GM18867 (cell line): ENCODE results near the gene SUCLG2.

ENCODE experiments used
- ATAC-seq: cut with Tn5 transposase; IDR thresholded peaks from one replicate; pipeline ENCODE4 v1.9.1; 2021; ENCODE audit warnings: mild to moderate bottlenecking, moderate library complexity; ENCODE audit not compliant: unreplicated experiment

Gene SUCLG2

DNA sequence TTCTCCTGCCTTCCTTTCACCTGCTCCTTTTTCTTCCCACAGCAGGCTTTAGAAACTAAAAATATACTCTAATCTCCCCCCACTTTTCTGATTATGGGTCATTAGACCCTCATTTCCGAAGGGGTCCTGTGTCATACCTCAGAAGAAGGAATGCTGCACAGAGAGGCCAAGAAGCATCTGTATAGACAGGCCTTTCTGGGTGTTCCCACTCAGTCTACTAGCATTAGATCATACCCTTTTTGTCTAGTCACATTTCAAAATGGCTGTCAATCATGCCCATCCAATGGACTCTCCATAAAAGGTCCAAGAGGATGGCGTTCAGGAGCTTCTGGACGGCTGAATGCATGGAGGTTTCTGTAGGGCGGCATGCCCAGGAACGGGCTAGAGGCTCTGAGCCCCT lies 192.2 kb downstream of the SUCLG2 start:
- no peak for ATAC-seq

DNA sequence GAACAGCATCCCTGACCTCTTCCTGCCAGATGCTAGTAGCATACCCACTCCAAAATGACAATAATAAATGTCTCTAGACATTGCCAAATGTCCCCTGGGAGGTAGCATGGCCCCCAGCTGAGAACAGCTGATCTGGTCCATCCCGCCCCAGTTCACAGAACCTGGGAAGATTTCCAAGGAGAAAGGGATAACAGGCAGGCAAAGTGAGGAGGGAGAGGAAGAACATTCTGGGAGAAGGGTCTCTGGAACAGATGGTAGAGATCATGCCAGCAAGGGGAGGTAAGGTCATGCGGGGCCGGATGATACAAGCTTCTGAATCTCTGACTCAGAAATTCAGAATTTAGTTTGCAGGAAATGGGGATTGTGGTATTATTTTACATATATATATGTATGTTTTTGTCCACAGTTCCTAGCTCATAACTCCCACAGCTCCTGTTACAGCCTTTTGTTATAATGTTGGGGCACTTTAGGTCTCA lies 192.7 kb downstream of the SUCLG2 start:
- no peak for ATAC-seq

DNA sequence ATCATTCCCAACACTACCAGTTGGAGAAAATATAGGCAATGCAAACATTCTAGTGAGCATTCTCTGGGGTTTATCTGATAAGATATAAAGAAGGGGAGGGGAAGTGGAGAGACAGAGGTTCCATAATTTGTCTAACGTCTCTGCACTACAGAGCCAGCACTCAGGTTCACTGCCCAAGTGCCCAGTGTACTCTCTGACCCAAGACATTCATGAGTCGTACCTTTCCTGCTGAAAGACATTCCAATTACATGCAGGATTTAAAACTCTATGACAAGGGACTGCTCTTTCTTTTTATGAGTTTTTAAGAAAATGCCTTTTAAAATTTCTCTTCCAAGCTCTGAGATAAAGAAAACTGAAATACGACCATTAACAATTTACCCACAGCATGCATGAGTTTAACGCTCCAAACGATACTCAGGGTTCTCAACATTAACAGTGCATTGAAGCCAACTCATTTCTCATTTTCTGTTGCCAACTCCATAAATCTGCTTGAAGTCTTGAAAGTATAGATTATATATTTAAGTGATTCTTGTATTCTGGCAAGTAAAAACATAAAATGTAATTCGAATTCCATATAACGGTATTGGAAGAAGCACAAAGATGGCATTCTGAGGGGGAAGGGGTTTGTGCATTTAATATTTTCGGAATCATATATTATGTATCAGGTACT lies 193.4 kb downstream of the SUCLG2 start:
- ATAC-seq, result no peak

DNA sequence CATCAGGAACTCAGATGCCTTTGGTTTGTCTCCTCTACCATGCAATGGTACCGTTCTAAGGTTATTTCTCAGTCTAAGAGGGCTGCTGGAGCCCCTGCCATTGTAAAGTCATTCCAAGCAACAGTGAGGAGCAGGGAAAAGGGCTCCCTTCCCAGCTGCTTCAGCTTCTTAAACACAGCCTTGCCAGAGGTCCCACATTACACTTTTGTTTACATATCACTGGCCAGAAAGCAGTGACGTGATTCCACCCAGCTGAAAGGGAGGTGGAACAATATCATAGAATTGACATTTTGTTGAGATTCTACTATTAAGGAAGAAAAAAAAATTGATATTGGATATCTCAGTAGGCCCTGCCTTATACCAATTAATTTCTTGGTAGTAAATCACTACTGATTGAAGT lies 194.6 kb downstream of the SUCLG2 start:
- no peak for ATAC-seq

DNA sequence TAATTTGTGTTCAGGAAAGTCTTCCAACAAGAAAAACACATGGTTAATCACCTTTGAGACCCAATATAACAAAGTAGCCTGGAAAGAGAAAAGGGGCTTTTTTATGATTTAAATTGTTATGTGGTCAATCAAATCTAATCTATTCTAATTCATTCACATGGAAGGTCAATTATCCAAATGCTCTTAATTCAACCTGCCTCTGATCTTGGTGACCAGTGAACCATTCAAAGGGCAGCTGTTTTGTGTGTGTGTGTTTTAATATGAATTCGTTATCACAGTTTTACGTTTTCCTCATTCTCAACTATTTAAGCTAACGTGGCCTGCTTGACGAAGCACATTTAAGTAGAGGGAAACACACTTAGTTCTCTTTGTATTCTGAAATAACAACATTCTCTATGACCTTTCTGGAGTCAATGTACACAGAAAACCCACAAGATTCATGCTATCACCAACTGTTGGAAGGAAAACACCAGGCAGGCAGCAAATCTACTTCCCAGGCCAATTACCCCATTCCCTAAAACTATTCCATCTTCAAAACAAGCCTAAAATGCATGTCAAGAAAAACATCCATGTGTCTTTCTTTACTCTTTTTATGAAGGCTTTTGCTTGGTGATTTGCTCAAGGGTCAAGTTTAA lies 195.4 kb downstream of the SUCLG2 start:
- ATAC-seq, result no peak

DNA sequence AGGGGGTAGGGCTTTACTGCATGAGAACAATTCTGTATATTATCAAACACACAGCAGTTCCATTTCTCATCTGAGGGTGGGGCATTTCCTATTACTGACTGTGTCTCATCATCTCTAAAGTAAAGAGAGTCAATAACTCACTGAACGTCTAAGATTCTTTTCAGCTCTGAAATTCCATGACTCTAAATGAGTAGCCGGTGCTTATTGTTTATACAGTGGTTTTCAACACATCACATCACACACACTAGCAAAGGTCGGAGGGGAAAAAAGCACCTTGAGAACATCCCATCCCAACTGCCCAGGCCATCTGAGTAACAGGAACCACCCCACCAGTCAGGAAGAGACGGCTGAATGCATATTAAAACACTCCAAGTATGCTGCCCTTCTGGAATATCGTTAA lies 196.0 kb downstream of the SUCLG2 start:
- ATAC-seq, result no peak

DNA sequence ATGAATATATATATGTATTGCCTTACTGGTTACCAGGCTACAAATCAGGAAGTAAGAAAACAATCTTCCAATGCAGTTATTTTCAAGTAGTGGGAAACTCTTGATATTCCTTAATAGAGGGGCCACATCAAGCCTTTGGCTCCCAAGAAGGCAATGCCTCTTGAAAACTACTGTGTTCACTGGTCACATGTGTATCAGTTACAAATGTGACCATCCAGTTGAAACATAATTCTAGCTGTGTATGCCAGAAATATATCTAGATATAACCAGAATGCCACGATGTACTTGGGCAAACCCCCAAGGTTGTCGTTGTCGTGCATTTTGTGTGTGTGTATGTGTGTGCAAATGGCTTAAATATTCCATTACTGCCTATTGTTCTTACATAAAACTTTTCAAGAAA lies 200.8 kb downstream of the SUCLG2 start:
- no peak for ATAC-seq

DNA sequence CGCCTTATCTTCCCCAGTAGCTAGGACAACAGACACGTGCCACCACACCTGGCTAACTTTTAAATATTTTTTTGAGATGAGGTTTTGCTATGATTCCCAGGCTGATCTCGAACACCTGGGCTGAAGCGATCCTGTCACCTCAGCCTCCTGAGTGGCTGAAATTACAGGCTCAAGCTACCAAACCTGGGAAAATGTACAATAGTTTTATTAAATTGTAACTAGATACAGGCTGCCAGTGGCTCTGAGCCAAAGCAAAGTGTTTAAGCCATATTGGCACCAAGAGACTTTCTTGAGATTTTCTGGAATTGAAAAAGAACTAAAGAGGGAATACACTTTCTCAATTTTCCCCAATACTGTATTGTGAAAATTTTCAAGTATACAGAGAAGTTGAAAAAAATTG lies 204.3 kb downstream of the SUCLG2 start:
- no peak for ATAC-seq

DNA sequence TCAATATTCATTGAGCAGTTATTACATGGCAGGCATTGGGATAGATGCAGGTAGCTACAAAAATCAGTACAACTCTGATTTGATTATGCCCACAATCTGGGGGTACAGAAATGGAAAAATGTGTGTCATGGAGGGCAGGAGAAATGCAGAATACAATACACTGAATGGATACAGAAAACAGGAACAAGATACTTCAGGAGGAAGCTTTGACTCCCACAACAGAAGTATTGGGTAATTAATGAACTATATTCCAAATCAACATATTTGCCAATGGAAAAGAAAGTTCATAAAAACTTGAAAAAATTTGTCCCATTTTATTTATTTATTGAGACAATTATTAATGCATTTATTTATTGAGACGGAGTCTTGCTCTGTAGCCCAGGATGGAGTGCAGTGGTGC lies 207.0 kb downstream of the SUCLG2 start:
- ATAC-seq, result no peak

DNA sequence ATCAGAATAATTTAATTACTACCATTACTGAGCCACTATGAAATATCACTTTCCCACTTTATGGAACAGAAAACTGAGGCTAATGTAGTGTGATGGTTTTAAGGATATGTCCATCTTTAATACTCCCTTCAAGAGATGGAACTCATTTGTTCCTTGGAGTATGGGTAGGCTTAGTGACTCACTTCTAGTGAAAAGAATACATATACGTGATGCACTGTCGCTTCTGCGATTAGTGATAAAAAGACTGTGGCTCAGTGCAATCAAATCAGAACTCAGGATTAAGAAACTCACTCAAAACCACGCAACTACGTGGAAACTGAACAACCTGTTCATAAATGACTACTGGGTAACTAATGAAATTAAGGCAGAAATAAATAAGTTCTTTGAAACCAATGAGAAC lies 216.6 kb downstream of the SUCLG2 start:
- ATAC-seq, result no peak

DNA sequence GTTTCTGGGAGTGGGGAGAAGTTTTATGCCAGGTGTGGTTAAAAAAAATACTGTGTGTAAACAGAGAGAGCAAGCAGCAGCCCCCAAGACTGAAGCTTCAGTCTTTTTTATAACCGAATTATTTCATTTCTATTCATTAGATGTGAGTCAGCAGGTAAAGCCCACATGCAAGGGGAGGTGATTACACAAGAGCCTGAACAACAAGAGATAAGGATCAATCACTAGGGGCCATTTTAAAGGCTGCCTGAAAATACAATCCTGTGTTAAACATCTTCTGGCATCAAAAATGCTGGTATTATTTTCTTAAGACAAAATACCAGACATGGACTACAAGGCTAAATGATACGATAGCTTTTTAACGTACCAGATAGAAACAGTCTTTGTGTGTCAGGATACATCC lies 217.3 kb downstream of the SUCLG2 start:
- ATAC-seq, result no peak

DNA sequence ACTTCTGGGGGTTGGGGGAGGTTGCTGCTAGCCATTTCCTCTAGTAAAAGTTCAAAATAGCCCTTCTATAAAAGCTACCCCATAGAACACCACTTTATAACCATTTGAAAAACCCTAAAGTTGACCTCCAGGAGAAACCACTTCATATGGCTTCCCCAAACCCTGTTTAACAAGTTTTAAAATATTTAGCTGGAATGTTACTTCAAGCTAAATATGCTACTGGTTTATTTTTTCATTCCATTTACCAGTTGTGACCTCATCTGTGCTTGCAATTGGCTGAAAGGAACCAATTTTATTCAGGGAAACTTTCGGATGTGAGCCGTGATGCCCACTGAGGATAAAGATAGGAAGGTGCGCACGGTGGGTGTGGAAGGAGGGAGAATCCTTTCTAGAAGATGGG lies 221.3 kb downstream of the SUCLG2 start:
- ATAC-seq, result no peak

DNA sequence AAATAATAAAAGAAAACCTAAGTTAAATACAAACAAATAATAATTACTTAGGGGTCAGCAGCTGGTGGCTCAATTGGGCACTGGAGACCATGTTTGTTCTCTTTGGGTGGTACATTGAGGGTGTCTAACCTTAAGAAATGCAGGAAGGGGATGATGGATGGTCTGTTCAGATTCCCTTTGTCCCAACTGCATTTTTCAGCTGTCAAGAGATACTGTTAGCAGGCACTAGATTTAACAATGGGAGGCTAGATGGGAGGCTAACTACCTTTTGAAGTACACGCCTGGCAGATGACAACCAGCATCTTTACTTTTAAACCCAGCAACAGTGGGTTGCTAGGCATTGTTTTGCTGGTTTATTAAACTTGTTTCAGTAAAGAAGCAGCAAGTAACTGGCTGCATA lies 222.5 kb downstream of the SUCLG2 start:
- ATAC-seq, result no peak

DNA sequence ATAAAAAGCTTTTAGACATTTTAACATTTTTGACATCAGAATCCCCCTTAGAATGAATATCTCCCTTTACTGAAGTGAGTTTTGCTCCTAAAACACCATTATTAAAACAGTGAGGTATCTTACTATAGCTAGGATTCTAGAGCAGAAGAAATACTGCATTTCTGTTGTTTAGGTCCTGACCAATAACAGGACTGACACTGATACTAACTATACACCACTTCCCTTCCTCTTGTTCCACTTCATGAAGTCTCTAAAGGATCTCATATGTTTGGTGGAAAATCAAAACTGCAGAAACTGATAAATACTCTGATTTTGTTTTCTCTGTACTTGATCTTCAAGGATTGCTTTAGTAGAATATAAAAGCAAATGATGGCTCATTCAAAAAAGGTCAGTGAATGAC lies 230.7 kb downstream of the SUCLG2 start:
- ATAC-seq, result no peak

DNA sequence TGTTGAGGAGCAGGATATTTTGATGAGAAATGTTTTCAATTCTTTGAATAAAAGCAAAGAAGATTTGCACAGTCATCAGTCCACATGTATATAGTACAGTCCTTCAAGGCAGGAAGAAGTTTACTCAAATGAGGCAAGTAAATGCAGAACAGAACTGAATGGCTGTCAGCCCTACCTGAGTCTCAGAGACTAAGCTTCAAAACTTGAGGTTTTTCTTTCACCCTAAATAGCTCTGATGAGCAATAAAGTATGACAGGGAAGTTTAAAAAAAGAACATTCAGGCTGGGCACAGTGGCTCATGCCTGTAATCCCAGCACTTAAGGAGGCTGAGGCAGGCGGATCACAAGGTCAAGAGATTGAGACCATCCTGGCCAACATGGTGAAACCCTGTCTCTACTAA lies 232.5 kb downstream of the SUCLG2 start:
- no peak for ATAC-seq

DNA sequence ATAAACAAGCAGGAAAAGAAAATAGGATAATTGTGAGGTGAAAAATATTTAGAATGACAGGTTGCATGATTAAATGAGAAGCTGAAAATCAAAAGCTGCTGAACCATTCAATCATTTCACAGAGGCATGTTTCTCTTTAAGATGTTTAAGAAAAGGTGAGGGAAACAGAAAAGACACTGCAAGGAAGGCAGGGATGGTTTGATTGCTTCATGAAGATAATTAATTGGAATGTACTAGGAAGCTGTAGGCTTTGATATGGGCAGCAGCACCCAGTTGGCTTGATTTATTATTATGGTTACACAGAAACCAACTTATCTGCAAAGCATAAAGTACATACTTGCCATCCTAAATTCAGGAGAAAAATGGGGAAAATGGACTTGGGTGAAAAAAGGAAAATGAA lies 234.6 kb downstream of the SUCLG2 start:
- no peak for ATAC-seq

DNA sequence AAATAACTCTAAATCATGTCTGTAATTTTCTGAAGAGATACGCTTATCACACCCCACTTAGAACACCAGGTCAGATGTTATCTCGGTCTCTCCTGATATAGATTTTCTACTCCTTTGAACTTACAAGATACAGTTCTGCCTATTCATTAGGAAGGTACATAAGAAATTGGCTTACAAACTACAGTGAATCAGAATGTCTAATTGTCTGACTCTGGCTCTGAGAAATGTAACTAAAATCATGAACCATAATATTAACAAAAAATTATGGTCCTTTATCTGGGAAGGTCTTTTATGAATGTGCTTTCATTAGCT lies 235.2 kb downstream of the SUCLG2 start:
- no peak for ATAC-seq

DNA sequence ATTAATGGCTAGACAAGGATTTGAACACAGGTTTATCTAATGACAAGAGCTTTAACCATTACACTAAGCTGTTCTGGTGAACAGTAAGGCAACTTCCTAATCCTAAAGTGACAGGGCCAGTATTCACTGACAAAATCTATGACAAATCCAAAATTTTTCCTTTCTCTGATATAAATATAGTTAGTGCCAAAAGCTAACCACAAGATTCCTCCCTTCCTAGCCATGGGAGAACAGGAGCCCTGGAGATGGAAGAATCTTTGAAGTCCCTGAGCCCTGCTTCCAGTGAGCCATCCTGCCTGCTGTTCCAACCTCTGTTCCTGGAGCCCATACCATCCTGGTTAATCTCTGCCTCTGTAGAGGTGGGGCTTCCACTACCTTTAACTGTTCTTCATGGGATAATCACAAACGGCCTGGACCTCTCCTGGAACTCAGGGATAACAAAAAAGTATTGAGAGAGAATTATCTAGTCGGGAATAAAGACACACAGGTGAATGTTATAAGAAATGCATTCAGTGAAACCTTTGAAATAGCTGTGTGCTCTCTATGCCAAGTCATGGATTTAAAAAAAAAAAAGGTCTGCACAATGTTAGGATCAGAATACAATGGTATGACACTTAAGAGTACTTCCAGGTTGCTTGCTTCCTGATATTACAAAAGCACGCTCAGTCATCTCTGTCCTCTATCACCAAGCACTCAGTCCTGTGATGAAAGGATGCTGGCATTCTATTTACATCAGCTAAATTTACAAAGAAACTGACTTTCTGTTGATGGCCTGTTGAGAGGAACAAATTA lies 235.8 kb downstream of the SUCLG2 start:
- no peak for ATAC-seq

DNA sequence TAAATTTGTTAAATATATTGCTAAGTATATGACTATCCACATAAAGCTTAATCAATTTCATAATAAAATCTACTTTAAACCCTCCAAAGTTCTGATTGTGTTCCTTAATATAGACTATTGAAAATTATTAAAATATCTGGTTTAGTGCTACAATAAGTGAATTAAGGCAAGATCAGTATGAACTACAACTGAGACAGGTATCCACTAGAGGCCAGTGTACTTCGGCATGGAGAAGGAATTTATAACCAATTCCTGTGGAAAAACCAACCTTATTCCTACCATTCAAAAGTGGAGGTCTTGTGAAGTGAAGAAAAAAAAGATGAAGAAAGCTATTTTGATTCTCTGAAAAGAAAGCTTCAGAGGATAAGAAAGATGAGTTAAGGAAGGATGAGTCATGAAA lies 237.7 kb downstream of the SUCLG2 start:
- no peak for ATAC-seq

DNA sequence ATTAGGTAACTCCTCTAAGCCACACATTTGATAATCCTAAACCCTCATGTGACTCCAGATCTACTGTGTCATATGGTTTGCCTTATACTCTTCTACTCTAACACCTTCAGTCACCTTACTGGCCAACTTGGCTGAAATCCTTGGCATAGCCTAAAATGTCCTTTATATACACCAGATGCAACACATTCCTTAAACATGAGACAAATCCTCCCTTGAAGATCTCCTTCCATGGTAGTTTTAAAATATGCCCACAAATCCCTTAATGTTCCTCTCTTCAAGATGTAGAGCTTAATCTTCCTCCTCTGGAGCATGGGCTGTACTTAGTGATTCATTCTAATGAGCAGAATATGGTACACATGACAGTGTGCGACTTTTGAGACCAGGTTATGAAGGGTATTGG lies 238.9 kb downstream of the SUCLG2 start:
- ATAC-seq, result no peak

DNA sequence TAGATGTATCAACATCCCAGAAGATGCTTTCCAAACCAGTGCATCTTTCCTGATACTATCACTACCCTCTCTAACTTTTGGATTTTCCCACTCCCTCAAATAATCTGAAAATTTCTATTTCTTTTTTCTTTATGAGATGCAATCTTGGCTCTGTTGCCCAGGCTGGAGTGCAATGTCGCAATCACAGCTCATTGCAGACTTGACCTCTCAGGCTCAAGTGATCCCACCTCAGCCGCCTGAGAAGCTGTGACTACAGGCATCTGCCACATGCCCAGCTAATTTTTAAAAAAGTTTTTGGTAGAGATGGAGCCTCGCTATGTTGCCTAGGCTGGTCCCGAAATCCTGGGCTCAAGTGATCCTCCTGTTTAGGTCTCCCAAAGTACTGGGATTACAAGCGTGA lies 239.7 kb downstream of the SUCLG2 start:
- no peak for ATAC-seq

DNA sequence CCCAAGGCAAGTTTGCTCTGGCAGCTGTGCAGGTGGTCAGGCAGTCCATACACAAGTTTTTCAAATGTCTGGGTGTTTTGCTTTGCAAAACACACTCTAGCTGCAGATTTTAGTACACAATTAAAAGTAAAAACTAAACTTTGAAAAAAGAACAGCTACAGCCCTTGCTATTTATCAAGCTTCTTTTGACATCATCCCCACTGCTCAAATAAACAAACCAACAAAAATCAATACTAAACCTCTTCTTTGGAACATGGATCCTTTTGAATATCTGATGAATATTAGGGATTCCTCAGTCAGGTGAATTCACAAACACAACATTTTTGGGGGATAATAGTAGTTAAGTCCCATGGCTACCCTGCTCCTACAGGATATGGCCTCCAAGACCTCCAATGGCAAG lies 249.2 kb downstream of the SUCLG2 start:
- ATAC-seq, result no peak
